BE2C (cell line): ENCODE data around the gene SETD2.

Experiments used
- DNase-seq: peaks from one replicate; pipeline ENCODE4 v3.0.0-alpha.2; 2020
- H3K27me3 ChIP-seq: fragments of 250-450 bp; sonication (Bioruptor Pico); 2 replicates; pipeline ENCODE4 v1.5.1; 2020; ENCODE audit warnings: mild to moderate bottlenecking
- H3K36me3 ChIP-seq: fragments of 250-450 bp; sonication (Bioruptor Pico); 2 replicates; pipeline ENCODE4 v1.5.1; 2020; ENCODE audit warnings: mild to moderate bottlenecking
- H3K4me1 ChIP-seq: fragments of 250-450 bp; sonication (Bioruptor Pico); 2 replicates; pipeline ENCODE4 v1.5.1; 2020
- H3K4me3 ChIP-seq: 2 replicates; pipeline ENCODE4 v1.5.1; 2011; ENCODE audit warnings: low read depth, low read length
- H3K9me3 ChIP-seq: fragments of 250-450 bp; sonication (Bioruptor Pico); 2 replicates; pipeline ENCODE4 v1.5.1; 2020
- CTCF ChIP-seq: IDR thresholded peaks from 2 replicates; pipeline ENCODE4 v1.5.1; 2012; ENCODE audit warnings: mild to moderate bottlenecking, low read depth, low read length

The SETD2 gene

DNA sequence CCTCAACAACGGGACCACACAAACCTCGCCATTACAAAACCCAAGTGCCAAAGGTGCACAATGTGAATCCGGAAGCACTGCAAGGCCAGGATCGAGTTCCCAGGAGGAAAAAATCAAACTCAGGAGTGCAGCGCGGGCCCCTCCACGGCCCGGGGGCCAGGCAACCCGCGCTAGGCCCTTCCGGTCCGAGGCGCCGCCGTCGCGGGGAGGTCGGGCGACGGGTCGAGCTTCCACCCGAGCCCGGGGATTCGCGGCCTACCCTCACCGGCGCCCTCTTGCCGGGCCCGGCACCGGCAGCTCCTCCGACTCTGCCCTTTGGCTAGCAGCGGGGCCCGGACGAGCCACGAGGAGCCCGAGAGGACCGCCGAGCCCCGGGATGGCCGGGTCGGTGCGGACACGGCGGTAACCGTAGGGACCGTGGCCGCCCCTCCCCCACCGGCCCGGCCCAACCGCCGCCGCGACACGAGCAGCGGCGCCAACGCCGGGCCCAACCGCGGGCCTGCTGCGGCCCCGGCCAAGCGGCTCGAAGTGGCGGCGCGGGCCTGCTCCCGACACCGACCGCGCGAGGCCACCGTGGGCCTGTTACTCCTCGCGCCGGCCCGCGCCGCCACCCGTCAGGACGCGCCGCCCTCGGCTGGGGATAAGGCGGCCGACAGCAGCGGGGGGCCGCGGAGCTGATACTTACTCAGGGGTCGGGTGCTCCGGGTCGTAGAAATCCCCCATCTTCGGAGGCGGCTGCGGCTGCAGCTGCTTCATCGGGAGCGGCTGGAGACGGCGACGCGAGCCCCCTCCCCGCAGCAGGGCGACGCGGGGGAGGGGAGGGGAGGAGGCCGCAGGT lies 525 bp downstream of the SETD2 start:
- H3K36me3 ChIP-seq: no peaks in the 10 kb centered on the region
- no peaks in the 10 kb centered on the region for H3K27me3 ChIP-seq
- H3K4me3 ChIP-seq: peak overlapping the region; percentile 77
- no peaks in the 10 kb centered on the region for H3K4me1 ChIP-seq
- peak; percentile 38 for DNase-seq
- TF ChIP-seq CTCF: no peak
- H3K9me3 ChIP-seq: no peaks in the 10 kb centered on the region

DNA sequence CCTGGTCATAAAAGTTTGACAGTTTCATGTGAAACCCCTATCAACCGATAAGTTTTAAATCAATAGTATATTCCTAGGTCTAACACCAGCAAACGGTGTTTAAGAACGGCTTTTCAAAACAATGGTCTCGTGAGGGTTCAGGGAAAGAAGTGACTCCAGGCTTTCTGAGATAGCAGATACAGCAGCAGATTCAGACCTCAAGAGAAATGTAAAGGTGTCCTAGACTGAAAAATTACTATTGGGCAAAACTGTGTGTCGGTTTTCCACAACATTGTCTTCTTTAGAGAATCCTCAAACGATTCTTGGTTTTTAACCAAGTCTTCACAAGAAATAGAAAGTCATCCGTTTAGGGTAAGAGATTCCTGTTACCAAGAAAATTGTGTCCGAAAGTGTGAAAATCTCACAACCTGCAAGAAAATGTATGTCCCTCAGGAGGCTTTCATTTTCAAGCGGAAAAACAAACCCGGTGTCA lies 1.2 kb downstream of the SETD2 start:
- no peak for DNase-seq
- no peaks in the 10 kb centered on the region for H3K9me3 ChIP-seq
- no peaks in the 10 kb centered on the region for H3K4me1 ChIP-seq
- H3K4me3 ChIP-seq: peak overlapping the region; percentile 77
- no peaks in the 10 kb centered on the region for H3K36me3 ChIP-seq
- TF ChIP-seq CTCF: no peak
- no peaks in the 10 kb centered on the region for H3K27me3 ChIP-seq

DNA sequence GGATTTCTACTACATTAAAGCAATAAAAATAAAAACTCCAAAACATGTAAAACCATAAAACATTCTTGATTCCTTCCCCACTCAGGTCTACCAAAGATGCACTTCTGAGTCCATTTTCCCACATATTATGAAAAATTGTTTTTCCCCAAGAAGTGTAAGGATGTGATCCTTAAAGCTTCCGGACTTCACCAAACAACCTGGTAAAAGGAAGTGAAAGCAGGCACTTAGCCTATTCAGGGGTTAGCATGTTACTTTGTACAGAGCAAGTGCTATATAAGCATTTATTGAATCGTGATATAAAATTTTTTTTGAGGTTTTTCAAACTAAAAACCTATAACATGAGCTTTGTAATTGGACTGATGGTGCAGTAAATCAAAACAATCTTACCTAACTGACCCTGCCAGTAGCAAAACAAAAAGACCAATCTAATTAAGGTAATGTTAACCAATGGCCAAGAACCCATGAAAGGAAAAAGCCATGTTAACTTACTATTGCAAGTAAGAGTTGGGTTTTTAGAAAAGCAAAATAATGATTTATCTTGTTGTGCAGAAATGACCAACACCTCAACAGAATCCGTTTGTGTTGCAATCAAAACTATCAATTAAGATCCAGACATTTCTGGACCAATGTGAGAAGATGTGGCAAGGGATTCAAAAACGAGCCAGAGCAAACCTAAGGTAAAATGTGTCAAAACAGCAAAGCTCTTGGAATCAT lies 1.8 kb downstream of the SETD2 start:
- Histone ChIP-seq H3K9me3 (no peaks in the 10 kb centered on the region), H3K4me1 (no peaks in the 10 kb centered on the region), H3K36me3 (no peaks in the 10 kb centered on the region), H3K4me3 (peak overlapping the region; percentile 77), H3K27me3 (no peaks in the 10 kb centered on the region)
- no peak for TF ChIP-seq CTCF
- DNase-seq: no peak

- Histone ChIP-seq H3K27me3 (no peaks in the 10 kb centered on the region), H3K36me3 (no peaks in the 10 kb centered on the region), H3K9me3 (no peaks in the 10 kb centered on the region), H3K4me3 (no peak overlapping the region), H3K4me1 (no peaks in the 10 kb centered on the region)
- TF ChIP-seq CTCF: no peak
- no peak for DNase-seq
These were observed 4.1 kb downstream of the SETD2 start for GRCh38 chr3:47159820-47160219.

DNA sequence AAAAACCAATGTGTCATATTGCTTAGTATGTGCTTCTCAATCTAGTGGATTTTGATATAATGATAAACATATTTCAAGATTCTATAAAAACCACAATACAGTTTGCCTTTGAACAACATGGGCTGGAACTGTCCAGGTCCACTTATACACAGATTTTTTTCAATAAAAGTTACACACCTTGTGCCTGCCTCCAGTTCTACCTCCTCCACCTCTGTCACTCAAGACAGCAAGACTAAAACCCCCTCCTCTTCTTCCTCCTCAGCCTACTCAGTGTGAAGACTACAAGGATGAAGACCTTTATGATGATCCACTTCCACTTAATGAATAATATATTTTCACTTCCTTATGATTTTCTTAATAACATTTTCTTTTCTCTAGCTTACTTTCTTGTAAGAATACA lies 5.7 kb downstream of the SETD2 start:
- H3K27me3 ChIP-seq: no peaks in the 10 kb centered on the region
- H3K36me3 ChIP-seq: no peaks in the 10 kb centered on the region
- H3K9me3 ChIP-seq: no peaks in the 10 kb centered on the region
- H3K4me3 ChIP-seq: no peak overlapping the region
- no peak for DNase-seq
- H3K4me1 ChIP-seq: no peaks in the 10 kb centered on the region
- no peak for TF ChIP-seq CTCF

- no peak for DNase-seq
- H3K36me3 ChIP-seq: no peaks in the 10 kb centered on the region
- H3K9me3 ChIP-seq: no peaks in the 10 kb centered on the region
- H3K4me3 ChIP-seq: no peak overlapping the region
- H3K4me1 ChIP-seq: no peaks in the 10 kb centered on the region
- H3K27me3 ChIP-seq: no peaks in the 10 kb centered on the region
- TF ChIP-seq CTCF: no peak
These were observed 7.5 kb downstream of the SETD2 start for GRCh38 chr3:47156396-47156795.
